CD4-positive, CD25-positive, alpha-beta regulatory T cell (primary cell): ENCODE data around the gene C8B. TPM values are rescaled to one million over a fixed set of nuclear protein-coding genes. Genes with fewer than 3 reads are reported as not detected.

Source experiments
- ATAC-seq, 2 donors: fragments of 150-1000 bp; cut with Tn5 transposase; one replicate each; pipeline ENCODE4 v1.10.0; 2021; ENCODE audit warnings: low read depth in 2 of 2, moderate number of reproducible peaks in 2 of 2, moderate library complexity in 1 of 2
- DNase-seq, 3 donors: peaks; one replicate each; pipeline versions ENCODE4 v3.0.0 to v3.0.0-alpha.2; 2012 to 2022; ENCODE audit warnings: mixed read lengths in 1 of 3
- H3K27ac ChIP-seq: one replicate; pipeline ENCODE4 v1.7.0; 2013; ENCODE audit warnings: mild to moderate bottlenecking, low read length; ENCODE audit not compliant: insufficient read depth, poor library complexity, severe bottlenecking
- H3K27me3 ChIP-seq: one replicate; pipeline ENCODE4 v1.7.0; 2013; ENCODE audit warnings: low read length; ENCODE audit not compliant: control insufficient read depth, insufficient read depth
- H3K36me3 ChIP-seq: one replicate; pipeline ENCODE4 v1.7.0; 2013; ENCODE audit warnings: mild to moderate bottlenecking, low read length, moderate library complexity; ENCODE audit not compliant: control insufficient read depth, insufficient read depth
- H3K4me1 ChIP-seq: 2 replicates; pipeline ENCODE4 v1.7.0; 2013; ENCODE audit warnings: mild to moderate bottlenecking, low read length; ENCODE audit not compliant: insufficient read depth, control insufficient read depth, poor library complexity, severe bottlenecking
- H3K4me3 ChIP-seq: one replicate; pipeline ENCODE4 v1.7.0; 2013; ENCODE audit warnings: low read depth, mild to moderate bottlenecking, low read length, moderate library complexity
- H3K9me3 ChIP-seq, 2 experiments: 1 replicate in 1 of 2; 2 replicates in 1 of 2; pipeline ENCODE4 v1.7.0; 2013; ENCODE audit warnings: low read length in 2 of 2, mild to moderate bottlenecking in 1 of 2, moderate library complexity in 1 of 2; ENCODE audit not compliant: control insufficient read depth in 2 of 2
- H3K27ac Mint-ChIP-seq, 3 donors: one replicate each; pipeline ENCODE4 v1.8.0; 2020 to 2022; ENCODE audit warnings: mild to moderate bottlenecking in 3 of 3, mixed read lengths in 3 of 3, moderate library complexity in 2 of 3
- H3K27me3 Mint-ChIP-seq: one replicate; pipeline ENCODE4 v1.8.0; 2022; ENCODE audit warnings: mild to moderate bottlenecking, mixed read lengths
- H3K36me3 Mint-ChIP-seq: one replicate; pipeline ENCODE4 v1.8.0; 2020; ENCODE audit warnings: mixed read lengths
- H3K4me1 Mint-ChIP-seq, 4 donors: one replicate each; pipeline ENCODE4 v1.8.0; 2020 to 2022; ENCODE audit warnings: mixed read lengths in 4 of 4, mild to moderate bottlenecking in 1 of 4
- H3K4me3 Mint-ChIP-seq, 4 donors: one replicate each; pipeline ENCODE4 v1.8.0; 2020 to 2022; ENCODE audit warnings: mild to moderate bottlenecking in 4 of 4, mixed read lengths in 4 of 4, moderate library complexity in 3 of 4
- H3K9me3 Mint-ChIP-seq, 7 donors: one replicate each; pipeline ENCODE4 v1.8.0; 2020 to 2022; ENCODE audit warnings: mixed read lengths in 7 of 7, mild to moderate bottlenecking in 3 of 7, moderate library complexity in 2 of 7
- polyA plus RNA-seq, 4 donors: library from polyadenylated mRNA; unstranded; fragments of 300-500 nt; fragmentation: Illumina TruSeq; gene quantifications; one replicate each; pipeline ENCODE4 v1.2.3, GENCODE V29; 2021
- total RNA-seq: library from RNA; stranded (reverse); gene quantifications from one replicate; pipeline ENCODE4 v1.2.3, GENCODE V29; 2022

C8B gene
- total and polyA plus RNA-seq, 5 donors from 2014 or later = 0.20 TPM; not detected in 4

- H3K27ac ChIP-seq = no peak overlapping the region
- Mint-ChIP-seq H3K4me3 (no peak overlapping the region), H3K4me1 (no peaks in the 10 kb centered on the region), H3K27ac (no peak overlapping the region), H3K27me3 (no peaks in the 10 kb centered on the region), H3K36me3 (no peaks in the 10 kb centered on the region), H3K9me3 (peaks cover 0 to 5% (median 0%) of the 10 kb centered on the region in 7 donors)
- H3K27me3 ChIP-seq = no peaks in the 10 kb centered on the region
- no peaks in the 10 kb centered on the region for H3K9me3 ChIP-seq
- DNase-seq = no peak
- H3K4me3 ChIP-seq = no peak overlapping the region
- no peaks in the 10 kb centered on the region for H3K36me3 ChIP-seq
- ATAC-seq = no peak
- no peaks in the 10 kb centered on the region for H3K4me1 ChIP-seq
Measured at GRCh38 chr1:56897150-56898004, 68.4 kb downstream of the C8B start.

GRCh38 chr1:56894014-56894413, 71.8 kb downstream of the C8B start:
- DNase-seq = no peak
- Histone ChIP-seq H3K4me1 (no peaks in the 10 kb centered on the region), H3K36me3 (no peaks in the 10 kb centered on the region), H3K27ac (no peak overlapping the region), H3K27me3 (no peaks in the 10 kb centered on the region), H3K4me3 (no peak overlapping the region), H3K9me3 (no peaks in the 10 kb centered on the region)
- Mint-ChIP-seq H3K27ac (no peak overlapping the region), H3K36me3 (no peaks in the 10 kb centered on the region), H3K27me3 (no peaks in the 10 kb centered on the region), H3K9me3 (peaks cover 0 to 2% (median 0%) of the 10 kb centered on the region in 7 donors), H3K4me3 (no peak overlapping the region), H3K4me1 (no peaks in the 10 kb centered on the region)
- ATAC-seq = no peak

- DNase-seq (no peak), ATAC-seq (no peak)
- Histone ChIP-seq H3K36me3 (no peaks in the 10 kb centered on the region), H3K9me3 (no peaks in the 10 kb centered on the region), H3K4me3 (no peak overlapping the region), H3K27ac (no peak overlapping the region), H3K4me1 (no peaks in the 10 kb centered on the region), H3K27me3 (no peaks in the 10 kb centered on the region)
- Mint-ChIP-seq H3K9me3 (peaks cover 0 to 2% (median 0%) of the 10 kb centered on the region in 7 donors), H3K36me3 (no peaks in the 10 kb centered on the region), H3K4me3 (no peak overlapping the region), H3K27me3 (no peaks in the 10 kb centered on the region), H3K4me1 (no peaks in the 10 kb centered on the region), H3K27ac (no peak overlapping the region)
Measured at GRCh38 chr1:56890229-56890628, 75.6 kb downstream of the C8B start.

GRCh38 chr1:56881417-56881816, 84.4 kb downstream of the C8B start:
- no peak overlapping the region for H3K4me3 ChIP-seq
- H3K36me3 ChIP-seq = no peaks in the 10 kb centered on the region
- Mint-ChIP-seq H3K36me3 (no peaks in the 10 kb centered on the region), H3K27ac (no peak overlapping the region), H3K9me3 (peaks cover 0 to 3% (median 0%) of the 10 kb centered on the region in 7 donors), H3K4me3 (no peak overlapping the region), H3K4me1 (no peaks in the 10 kb centered on the region), H3K27me3 (no peaks in the 10 kb centered on the region)
- H3K27ac ChIP-seq = no peak overlapping the region
- peaks cover 2% of the 10 kb centered on the region for H3K27me3 ChIP-seq
- H3K4me1 ChIP-seq = no peaks in the 10 kb centered on the region
- no peaks in the 10 kb centered on the region for H3K9me3 ChIP-seq
- DNase-seq = no peak
- ATAC-seq = no peak

GRCh38 chr1:56880774-56881173, 85.0 kb downstream of the C8B start:
- no peaks in the 10 kb centered on the region for H3K4me1 ChIP-seq
- no peak for DNase-seq
- no peak overlapping the region for H3K27ac ChIP-seq
- H3K27ac Mint-ChIP-seq = no peak overlapping the region
- no peaks in the 10 kb centered on the region for H3K4me1 Mint-ChIP-seq
- H3K9me3 Mint-ChIP-seq = peaks cover 0 to 3% (median 0%) of the 10 kb centered on the region in 7 donors
- H3K36me3 Mint-ChIP-seq = no peaks in the 10 kb centered on the region
- no peak overlapping the region for H3K4me3 Mint-ChIP-seq
- peaks cover 2% of the 10 kb centered on the region for H3K27me3 ChIP-seq
- no peaks in the 10 kb centered on the region for H3K9me3 ChIP-seq
- no peaks in the 10 kb centered on the region for H3K27me3 Mint-ChIP-seq
- no peaks in the 10 kb centered on the region for H3K36me3 ChIP-seq
- H3K4me3 ChIP-seq = no peak overlapping the region
- ATAC-seq = no peak

Other genes with a start within 250 kb of the C8B start
- not detected for gene FYB2, start 146.6 kb downstream of the C8B start, total RNA-seq
- gene FYB2, start 146.6 kb downstream of the C8B start, polyA plus RNA-seq = not detected
- not detected for gene C8A, start 111.2 kb downstream of the C8B start, total RNA-seq
- not detected for gene C8A, start 111.2 kb downstream of the C8B start, polyA plus RNA-seq